Endothelial cell of umbilical vein (primary cell): ENCODE measurements around the gene PDCD1. TPM values are rescaled to one million over a fixed set of nuclear protein-coding genes. Genes with fewer than 3 reads are reported as not detected.
"Not testable (repeated sequence)": the region's sequence is repeated elsewhere in the genome, so short reads cannot be mapped to it uniquely, and the experiment has no call there.

Source experiments
- BruUV-seq: library from RNA; stranded (reverse); fragments of 400-500 nt; replicated peaks from 2 replicates; lab custom pipeline; 2021; lab: Mats Ljungman, UMichigan
- CTCF ChIA-PET: fragments of 300-600, 350-600 bp; sonication (Branson Sonifier 250); formaldehyde crosslinking; loops from one replicate; lab custom pipeline; 2021; ENCODE audit warnings: antibody characterized with exemption, inconsistent platforms; lab: Charles Lee
- POLR2A ChIA-PET: fragments of 300-600, 350-600 bp; sonication (Branson Sonifier 250); formaldehyde crosslinking; loops from one replicate; lab custom pipeline; 2021; ENCODE audit warnings: antibody characterized with exemption, inconsistent platforms; lab: Charles Lee
- DNase-seq: peaks from one replicate; pipeline ENCODE4 v3.0.0-alpha.2; 2011; ENCODE audit warnings: low read depth, low spot score
- FAIRE-seq: peaks from 2 replicates; lab custom pipeline; 2011; peaks lifted over from hg19 to GRCh38; lab: Jason Lieb, UNC
- H2AFZ ChIP-seq: 2 replicates; pipeline ENCODE4 v1.6.0; 2012; ENCODE audit warnings: low read depth, low read length, control low read depth, inconsistent platforms
- H3K27ac ChIP-seq: 2 replicates; pipeline ENCODE4 v1.5.1; 2011; ENCODE audit warnings: low read depth, mild to moderate bottlenecking, control low read depth, low read length, moderate library complexity; ENCODE audit not compliant: insufficient read depth
- H3K27me3 ChIP-seq, 2 experiments: 2 replicates each; pipeline versions ENCODE4 v1.6.0 to v1.6.1; 2011; ENCODE audit warnings: low read length in 2 of 2, mixed read lengths in 1 of 2; ENCODE audit not compliant: control insufficient read depth in 2 of 2, insufficient read depth in 2 of 2
- H3K36me3 ChIP-seq, 2 experiments: 2 replicates in 1 of 2; 3 replicates in 1 of 2; pipeline ENCODE4 v1.5.1; 2011; ENCODE audit warnings: low read length in 2 of 2, mild to moderate bottlenecking in 1 of 2, moderate library complexity in 1 of 2; ENCODE audit not compliant: control insufficient read depth in 2 of 2, insufficient read depth in 2 of 2; ENCODE audit errors: extremely low read depth in 1 of 2
- H3K4me1 ChIP-seq: 3 replicates; pipeline ENCODE4 v1.5.1; 2011; ENCODE audit warnings: mild to moderate bottlenecking, low read length; ENCODE audit not compliant: control insufficient read depth, insufficient read depth; ENCODE audit errors: extremely low read depth
- H3K4me2 ChIP-seq: 2 replicates; pipeline ENCODE4 v1.6.1; 2011; ENCODE audit warnings: low read length, control low read depth, mixed read lengths; ENCODE audit not compliant: insufficient read depth
- H3K4me3 ChIP-seq, 3 experiments: fragments of 200-600 bp in 1 of 3; sonication (generic), shearing (Covaris generic) in 1 of 3; replicated peaks in 1 of 3; 2 replicates each; pipeline ENCODE4 v1.5.1; 2011 to 2016; ENCODE audit warnings: control low read depth in 3 of 3, low read length in 3 of 3, mild to moderate bottlenecking in 2 of 3, inconsistent platforms in 1 of 3, low read depth in 1 of 3, moderate library complexity in 1 of 3; ENCODE audit not compliant: insufficient read depth in 1 of 3
- H3K79me2 ChIP-seq: 2 replicates; pipeline ENCODE4 v1.6.0; 2012; ENCODE audit warnings: low read length, inconsistent platforms; ENCODE audit not compliant: control insufficient read depth, insufficient read depth
- H3K9ac ChIP-seq: replicated peaks from 2 replicates; pipeline ENCODE3; 2011; ENCODE audit warnings: low read length, control low read depth; ENCODE audit not compliant: insufficient read depth; ENCODE audit errors: extremely low read depth
- H3K9me1 ChIP-seq: replicated peaks from 3 replicates; pipeline ENCODE4 v1.6.0; 2011; ENCODE audit warnings: mild to moderate bottlenecking, low read length; ENCODE audit not compliant: control insufficient read depth, insufficient read depth; ENCODE audit errors: extremely low read depth
- H3K9me3 ChIP-seq: replicated peaks from 2 replicates; pipeline ENCODE4 v1.5.1; 2012; ENCODE audit warnings: low read length, inconsistent platforms; ENCODE audit not compliant: control insufficient read depth, insufficient read depth
- H4K20me1 ChIP-seq: replicated peaks from 2 replicates; pipeline ENCODE3; 2011; ENCODE audit warnings: mild to moderate bottlenecking, low read length; ENCODE audit not compliant: control insufficient read depth, insufficient read depth; ENCODE audit errors: extremely low read depth
- FOS ChIP-seq: IDR thresholded peaks from 2 replicates; pipeline ENCODE4 v1.6.1; 2011; ENCODE audit warnings: mild to moderate bottlenecking, low read length, moderate library complexity, borderline replicate concordance; ENCODE audit not compliant: insufficient read depth
- JUN ChIP-seq: IDR thresholded peaks from 2 replicates; pipeline ENCODE4 v1.6.1; 2011; ENCODE audit warnings: borderline replicate concordance, low read depth; ENCODE audit not compliant: insufficient read length, insufficient read depth
- POLR2AphosphoS5 ChIP-seq: IDR thresholded peaks from 2 replicates; pipeline ENCODE4 v1.6.1; 2012; ENCODE audit warnings: low read depth, mild to moderate bottlenecking, control low read depth, low read length, moderate library complexity; ENCODE audit not compliant: insufficient read depth
- dilution Hi-C: fragments of 300-500 bp; cut with MboI; formaldehyde crosslinking; loops from one replicate; pipeline ENCODE4 v1.15.0; 2019; ENCODE audit warnings: low sequenced_read_pairs; ENCODE audit not compliant: extremely low pct_ligation_motif_present
- intact Hi-C: fragments of 100-400 bp; cut with micrococcal nuclease; formaldehyde crosslinking; loops from one replicate; pipeline ENCODE4 v1.10.0; 2022
- polyA plus RNA-seq, 4 experiments: library from polyadenylated mRNA; depleted of rRNA in 3 of 4; stranded (reverse) in 3 of 4; unstranded in 1 of 4; fragments of >200 nt; gene quantifications; 2 replicates each; pipeline versions ENCODE4 v1.2.1 to v1.2.3, GENCODE V29; 2011 to 2012; ENCODE audit warnings: missing spikeins in 1 of 4
- total RNA-seq: library from RNA; stranded (reverse); gene quantifications from 2 replicates; pipeline ENCODE4 v1.2.3, GENCODE V29; 2021

PDCD1 gene
- total and polyA plus RNA-seq, 2 donors (not counting 3 experiments of a cell fraction or from before 2014, with no cell fraction given), result not detected

GRCh38 chr2:241833756-241834526 is 24.8 kb downstream of the PDCD1 start:
- DNase-seq, H3K4me3 ChIP-seq, CTCF ChIA-PET, FAIRE-seq, H3K4me1 ChIP-seq, H3K9me1 ChIP-seq, dilution Hi-C loops, H3K9me3 ChIP-seq, H3K79me2 ChIP-seq, BruUV-seq, H2AFZ ChIP-seq, intact Hi-C loops, H3K36me3 ChIP-seq, H4K20me1 ChIP-seq, POLR2A ChIA-PET, H3K27ac ChIP-seq, H3K9ac ChIP-seq: not testable (repeated sequence)
- H3K27me3 ChIP-seq, result peaks cover 18 to 33% of the 10 kb centered on the region in 2 experiments
- H3K4me2 ChIP-seq, result peak overlapping the region; percentile 31

GRCh38 chr2:241833101-241833663 is 25.5 kb downstream of the PDCD1 start:
- peaks cover 13 to 27% of the 10 kb centered on the region in 2 experiments for H3K27me3 ChIP-seq
- H3K4me3 ChIP-seq, result no peak overlapping the region
- ChIA-PET POLR2A (no interaction called here), CTCF (no interaction called here)
- H3K79me2 ChIP-seq, result no peaks in the 10 kb centered on the region
- no peaks in the 10 kb centered on the region for H4K20me1 ChIP-seq
- H3K36me3 ChIP-seq, result no peaks in the 10 kb centered on the region
- no peaks in the 10 kb centered on the region for H3K9me1 ChIP-seq
- H3K27ac ChIP-seq, result no peak overlapping the region
- DNase-seq (peak; percentile 31), FAIRE-seq (peak; percentile 47)
- peak; percentile 27 for TF ChIP-seq FOS
- no peak for TF ChIP-seq JUN
- TF ChIP-seq POLR2AphosphoS5, result no peak
- peak overlapping the region; percentile 66 for H2AFZ ChIP-seq
- H3K4me1 ChIP-seq, result no peaks in the 10 kb centered on the region
- intact Hi-C loops, result no loop called here
- no peaks in the 10 kb centered on the region for H3K9me3 ChIP-seq
- H3K9ac ChIP-seq, result no peak overlapping the region
- dilution Hi-C loops, result no loop called here
- BruUV-seq, result no TSS peak
- H3K4me2 ChIP-seq, result peak overlapping the region; percentile 31
